Measurements from ENCODE around the gene ZBTB44.
A peak's percentile ranks its signal among the peaks of the same experiment; 100 is the strongest.
"Not testable (repeated sequence)": the region's sequence is repeated elsewhere in the genome, so short reads cannot be mapped to it uniquely, and the experiment has no call there.

The ZBTB44 gene

GRCh38 chr11:130314750-130315285, at the start of gene ZBTB44:
ZBTB44 (minus strand) TSS chr11:130314917; CDS start chr11:130261873, 53,044 bp downstream.
- H3K4me1 Mint-ChIP-seq (ENCODE audit: low read depth), result peaks cover 39% of the 10 kb centered on the region
- no peaks in the 10 kb centered on the region for H3K9me3 Mint-ChIP-seq
- no peaks in the 10 kb centered on the region for H3K36me3 Mint-ChIP-seq (ENCODE audit: low read depth)
- no peaks in the 10 kb centered on the region for H3K27me3 Mint-ChIP-seq
- peak within 1 kb of the TSS; percentile 95 for H3K27ac Mint-ChIP-seq
- H3K4me3 Mint-ChIP-seq, result peak within 1 kb of the TSS; percentile 94

GRCh38 chr11:130359419-130359818, 44.7 kb upstream of the ZBTB44 start:
- Mint-ChIP-seq H3K9me3 (peaks cover 29% of the 10 kb centered on the region), H3K36me3 (ENCODE audit: low read depth) (peaks cover 10% of the 10 kb centered on the region), H3K4me3 (no peak overlapping the region)

DNA sequence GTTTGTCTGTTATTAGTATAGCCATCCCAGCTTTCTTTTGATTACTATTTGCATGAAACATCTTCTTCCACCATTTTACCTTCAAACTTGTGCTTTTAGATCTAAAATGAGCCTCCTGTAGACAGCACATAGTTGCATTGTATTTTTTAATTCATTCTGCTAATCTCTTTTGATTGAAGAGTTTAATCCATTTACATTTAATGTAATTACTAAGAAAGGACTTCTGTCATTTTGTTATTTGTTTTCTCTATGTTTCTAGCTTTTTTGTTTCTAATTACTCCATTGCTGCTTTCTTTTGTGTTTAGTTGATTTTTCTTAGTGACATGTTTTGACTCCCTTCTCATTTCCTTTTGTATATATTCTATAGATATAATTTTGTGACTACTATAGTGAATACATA, 43.7 kb upstream of the ZBTB44 start:
- no peaks in the 10 kb centered on the region for H3K4me1 Mint-ChIP-seq (ENCODE audit: low read depth)
- H3K9me3 Mint-ChIP-seq, result peaks cover 31% of the 10 kb centered on the region

More at GRCh38 chr11:130359419-130359818, 44.7 kb upstream of the ZBTB44 start:
- H3K4me1 Mint-ChIP-seq (ENCODE audit: low read depth), result no peaks in the 10 kb centered on the region
- H3K27me3 Mint-ChIP-seq, result no peaks in the 10 kb centered on the region
- no peak overlapping the region for H3K27ac Mint-ChIP-seq

GRCh38 chr11:130347261-130347660, 32.5 kb upstream of the ZBTB44 start:
- no peak overlapping the region for H3K27ac Mint-ChIP-seq

More for the DNA sequence above, 43.7 kb upstream of the ZBTB44 start:
- Mint-ChIP-seq H3K27ac (no peak overlapping the region), H3K36me3 (ENCODE audit: low read depth) (peaks cover 10% of the 10 kb centered on the region), H3K27me3 (no peaks in the 10 kb centered on the region), H3K4me3 (no peak overlapping the region)

DNA sequence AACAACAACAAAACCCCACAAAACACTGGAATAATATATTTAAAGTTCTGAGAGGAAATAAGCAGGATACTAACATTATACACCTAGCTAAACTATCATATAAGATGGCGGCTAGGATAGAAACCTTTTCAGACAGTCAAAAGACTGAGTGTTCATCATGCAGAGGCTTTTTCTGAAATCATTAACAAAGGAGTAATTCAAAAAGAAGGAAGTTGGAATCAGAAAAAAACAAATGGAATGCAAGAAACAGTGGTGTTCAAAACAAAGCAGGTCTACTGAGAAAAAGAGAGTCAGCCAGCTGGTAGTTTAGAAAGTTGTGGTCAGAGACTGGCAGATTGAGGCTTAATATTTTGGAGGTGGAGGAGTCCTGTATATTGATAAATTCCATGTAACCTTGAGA, 30.1 kb upstream of the ZBTB44 start:
- H3K27me3 Mint-ChIP-seq, result no peaks in the 10 kb centered on the region
- peaks cover 5% of the 10 kb centered on the region for H3K36me3 Mint-ChIP-seq (ENCODE audit: low read depth)
- peaks cover 15% of the 10 kb centered on the region for H3K9me3 Mint-ChIP-seq
- H3K27ac Mint-ChIP-seq, result no peak overlapping the region
- H3K4me3 Mint-ChIP-seq, result no peak overlapping the region
- H3K4me1 Mint-ChIP-seq (ENCODE audit: low read depth), result peaks cover 10% of the 10 kb centered on the region

More at GRCh38 chr11:130347261-130347660, 32.5 kb upstream of the ZBTB44 start:
- no peaks in the 10 kb centered on the region for H3K4me1 Mint-ChIP-seq (ENCODE audit: low read depth)
- H3K36me3 Mint-ChIP-seq (ENCODE audit: low read depth), result no peaks in the 10 kb centered on the region
- H3K4me3 Mint-ChIP-seq, result no peak overlapping the region
- H3K9me3 Mint-ChIP-seq, result peaks cover 4% of the 10 kb centered on the region
- H3K27me3 Mint-ChIP-seq, result no peaks in the 10 kb centered on the region

GRCh38 chr11:130340671-130341319, 26.1 kb upstream of the ZBTB44 start:
- peaks cover 15% of the 10 kb centered on the region for H3K9me3 Mint-ChIP-seq
- H3K27me3 Mint-ChIP-seq, result no peaks in the 10 kb centered on the region
- H3K36me3 Mint-ChIP-seq (ENCODE audit: low read depth), result peaks cover 8% of the 10 kb centered on the region
- no peak overlapping the region for H3K4me3 Mint-ChIP-seq
- H3K4me1 Mint-ChIP-seq (ENCODE audit: low read depth), result peaks cover 10% of the 10 kb centered on the region
- no peak overlapping the region for H3K27ac Mint-ChIP-seq

GRCh38 chr11:130338667-130339066, 23.9 kb upstream of the ZBTB44 start:
- H3K36me3 Mint-ChIP-seq (ENCODE audit: low read depth), result peaks cover 8% of the 10 kb centered on the region
- peaks cover 15% of the 10 kb centered on the region for H3K9me3 Mint-ChIP-seq
- no peaks in the 10 kb centered on the region for H3K27me3 Mint-ChIP-seq
- peaks cover 10% of the 10 kb centered on the region for H3K4me1 Mint-ChIP-seq (ENCODE audit: low read depth)
- H3K4me3 Mint-ChIP-seq, result no peak overlapping the region
- no peak overlapping the region for H3K27ac Mint-ChIP-seq

- Mint-ChIP-seq H3K27me3 (no peaks in the 10 kb centered on the region), H3K36me3 (ENCODE audit: low read depth) (peaks cover 8% of the 10 kb centered on the region), H3K27ac (no peak overlapping the region), H3K9me3 (peaks cover 12% of the 10 kb centered on the region), H3K4me3 (no peak overlapping the region), H3K4me1 (ENCODE audit: low read depth) (peaks cover 10% of the 10 kb centered on the region)
These were observed 22.8 kb upstream of the ZBTB44 start for GRCh38 chr11:130337281-130338089.

DNA sequence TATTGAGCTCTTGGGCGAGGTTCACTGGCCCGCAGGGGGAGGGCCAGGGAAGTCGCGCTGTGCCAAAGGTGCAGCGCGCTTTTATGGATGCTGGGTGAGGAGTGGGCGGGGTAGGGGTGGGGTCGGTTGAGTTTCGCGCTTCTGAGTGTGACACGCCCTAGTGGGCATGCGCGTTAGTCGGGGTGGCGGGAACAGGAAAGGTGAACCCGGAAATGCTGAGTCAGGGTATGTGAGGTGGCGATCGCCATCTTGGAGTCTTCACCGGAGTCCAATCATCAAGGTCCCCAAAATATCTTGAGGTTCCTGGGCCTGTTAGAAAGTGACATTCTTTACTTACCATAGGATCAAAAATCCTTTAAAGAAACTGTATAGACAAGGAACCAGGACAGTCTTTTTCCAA, 16.7 kb upstream of the ZBTB44 start:
- H3K4me1 Mint-ChIP-seq (ENCODE audit: low read depth); H3K27me3 Mint-ChIP-seq; H3K36me3 Mint-ChIP-seq (ENCODE audit: low read depth); H3K9me3 Mint-ChIP-seq; H3K27ac Mint-ChIP-seq; H3K4me3 Mint-ChIP-seq: not testable (repeated sequence)

DNA sequence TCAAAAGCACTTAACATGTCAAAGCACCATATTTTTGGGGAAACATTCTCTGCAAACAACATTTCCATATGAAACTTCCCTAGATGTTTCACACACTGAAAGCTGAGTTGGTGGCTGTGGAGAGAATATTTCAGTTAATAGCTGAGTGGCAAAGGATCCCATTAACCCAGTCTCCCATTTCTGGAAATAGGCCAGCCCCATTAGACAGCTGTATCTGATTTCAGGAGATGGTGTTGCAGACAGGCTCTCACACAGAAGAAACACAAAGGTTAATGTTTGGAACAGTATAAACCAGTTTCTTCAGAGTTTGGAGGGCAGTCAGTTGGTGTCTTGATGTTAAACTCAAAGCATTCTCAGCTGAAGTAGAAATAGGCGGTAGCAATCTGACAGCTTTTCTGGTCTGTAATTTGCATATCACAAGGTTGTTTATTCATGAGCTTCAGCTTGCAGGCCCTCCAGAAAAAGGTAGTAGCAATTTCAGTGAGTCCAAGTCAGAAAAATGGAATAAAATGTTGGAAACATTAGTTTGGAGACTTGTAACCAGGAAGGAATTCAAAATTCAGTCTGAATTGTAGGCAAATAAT, 15.5 kb upstream of the ZBTB44 start:
- Mint-ChIP-seq H3K27me3 (no peaks in the 10 kb centered on the region), H3K4me3 (no peak overlapping the region), H3K9me3 (peaks cover 5% of the 10 kb centered on the region), H3K36me3 (ENCODE audit: low read depth) (peaks cover 5% of the 10 kb centered on the region), H3K27ac (no peak overlapping the region), H3K4me1 (ENCODE audit: low read depth) (no peaks in the 10 kb centered on the region)

DNA sequence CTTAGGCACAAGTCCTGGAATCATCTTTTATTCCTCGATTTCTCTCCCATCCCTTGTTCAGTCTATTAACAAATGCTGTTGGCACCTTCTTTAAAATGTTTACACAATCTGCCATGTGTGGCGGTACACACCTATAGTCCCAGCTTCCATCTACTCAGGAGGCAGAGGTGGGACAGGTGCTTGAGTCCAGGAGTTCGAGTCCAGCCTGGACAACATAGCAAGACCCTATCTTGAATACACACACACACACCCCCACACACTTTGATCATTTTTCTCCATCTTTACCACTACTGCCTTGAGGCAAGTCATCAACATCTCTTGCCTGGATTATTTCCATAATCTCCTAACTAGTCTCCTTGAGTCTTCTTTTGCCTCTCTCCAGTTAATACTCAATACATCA, 13.7 kb upstream of the ZBTB44 start:
- Mint-ChIP-seq H3K27me3 (no peaks in the 10 kb centered on the region), H3K4me1 (ENCODE audit: low read depth) (no peaks in the 10 kb centered on the region), H3K4me3 (no peak overlapping the region), H3K9me3 (peaks cover 5% of the 10 kb centered on the region), H3K36me3 (ENCODE audit: low read depth) (peaks cover 5% of the 10 kb centered on the region), H3K27ac (no peak overlapping the region)

DNA sequence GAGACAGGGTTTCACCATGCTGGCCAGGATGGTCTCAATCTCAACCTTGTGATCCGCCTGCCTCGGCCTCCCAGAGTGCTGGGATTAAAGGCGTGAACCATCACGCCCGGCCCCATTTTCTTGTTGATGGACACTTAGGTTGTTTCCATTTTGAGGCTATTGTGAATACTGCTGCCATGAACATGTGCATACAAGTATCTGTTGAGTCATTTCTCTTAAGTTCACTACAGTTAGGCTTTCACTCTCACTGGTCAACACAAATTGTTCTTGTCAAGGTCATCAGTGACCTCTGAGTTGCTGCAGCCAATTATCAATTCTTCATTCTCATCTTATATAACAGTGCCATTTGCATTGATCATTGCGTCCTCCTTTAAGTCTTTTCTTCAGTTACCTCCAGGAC, 13.0 kb upstream of the ZBTB44 start:
- H3K36me3 Mint-ChIP-seq (ENCODE audit: low read depth), result peaks cover 5% of the 10 kb centered on the region
- no peaks in the 10 kb centered on the region for H3K27me3 Mint-ChIP-seq
- H3K27ac Mint-ChIP-seq, result no peak overlapping the region
- no peaks in the 10 kb centered on the region for H3K4me1 Mint-ChIP-seq (ENCODE audit: low read depth)
- peaks cover 5% of the 10 kb centered on the region for H3K9me3 Mint-ChIP-seq
- no peak overlapping the region for H3K4me3 Mint-ChIP-seq

DNA sequence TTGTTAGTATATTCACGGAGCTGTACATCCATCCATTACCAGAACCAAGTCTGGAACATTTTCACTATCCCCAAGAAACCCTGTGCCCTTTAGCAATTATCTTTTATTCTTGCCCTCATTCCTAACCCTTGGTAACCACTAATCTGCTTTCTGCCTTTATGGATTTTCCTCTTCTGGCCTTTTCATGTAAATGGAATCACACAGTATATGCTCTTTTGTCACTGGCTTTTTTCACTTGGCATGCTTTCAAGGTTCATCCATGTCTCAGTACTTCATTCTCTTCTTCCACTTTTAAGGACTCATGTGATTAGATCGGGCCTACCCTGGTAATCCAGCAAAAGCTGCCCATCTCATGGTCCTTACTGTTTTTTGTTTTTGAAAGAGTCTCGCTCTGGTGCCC, 11.0 kb upstream of the ZBTB44 start:
- Mint-ChIP-seq H3K27me3 (no peaks in the 10 kb centered on the region), H3K9me3 (peaks cover 13% of the 10 kb centered on the region), H3K27ac (no peak overlapping the region), H3K4me1 (ENCODE audit: low read depth) (no peaks in the 10 kb centered on the region), H3K4me3 (no peak overlapping the region), H3K36me3 (ENCODE audit: low read depth) (peaks cover 5% of the 10 kb centered on the region)

DNA sequence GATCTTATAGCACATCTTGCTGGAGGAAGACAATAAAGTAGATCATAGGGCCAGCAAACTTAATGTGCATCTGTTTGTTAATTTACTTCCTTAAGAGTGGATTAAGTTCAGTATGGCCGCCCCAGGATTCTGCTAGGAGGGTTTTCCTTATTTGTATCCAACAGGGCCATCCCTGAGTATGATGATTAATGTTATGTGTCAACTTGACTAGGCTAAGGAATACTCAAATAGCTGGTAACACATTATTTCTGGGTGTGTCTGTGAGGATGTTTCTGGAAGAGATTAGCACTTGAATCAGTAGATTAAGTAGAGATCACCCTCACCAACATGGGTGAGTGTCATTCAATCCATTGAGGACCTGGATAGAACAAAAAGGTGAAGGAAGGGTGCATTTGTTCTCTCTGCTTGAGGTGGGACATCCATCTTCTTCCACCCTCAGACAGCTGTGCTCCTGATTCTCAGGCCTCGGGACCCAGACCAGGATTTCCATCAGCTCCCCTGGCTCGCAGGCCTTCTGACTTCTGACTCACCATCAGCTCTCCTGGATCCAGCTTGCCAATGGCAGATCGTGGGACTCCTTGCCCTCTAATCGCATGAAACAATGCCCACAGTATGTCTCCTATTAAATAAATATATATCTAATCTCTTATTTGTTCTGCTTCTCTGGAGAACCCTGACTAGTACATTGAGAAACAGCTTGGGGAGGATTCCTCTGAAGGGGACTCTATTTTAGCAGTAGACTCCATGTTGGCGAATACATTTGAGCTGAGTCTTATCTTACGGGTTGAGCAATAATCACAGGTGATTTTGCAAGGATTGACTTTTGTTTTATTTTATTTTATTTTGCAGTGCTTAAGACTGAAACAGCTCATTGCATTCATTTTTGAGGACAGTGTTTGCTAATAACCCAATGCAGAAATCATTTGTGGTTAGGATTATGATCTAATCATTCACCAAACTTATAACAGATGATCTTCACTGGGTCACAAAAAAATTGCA, 9.0 kb upstream of the ZBTB44 start:
- Mint-ChIP-seq H3K36me3 (ENCODE audit: low read depth) (peaks cover 5% of the 10 kb centered on the region), H3K27ac (no peak overlapping the region), H3K27me3 (no peaks in the 10 kb centered on the region), H3K4me1 (ENCODE audit: low read depth) (no peaks in the 10 kb centered on the region), H3K4me3 (no peak overlapping the region), H3K9me3 (peaks cover 13% of the 10 kb centered on the region)
